ENCODE measurements around the gene SETD2.
"Not testable (repeated sequence)": the region's sequence is repeated elsewhere in the genome, so short reads cannot be mapped to it uniquely, and the experiment has no call there.

SETD2 gene, protein sequence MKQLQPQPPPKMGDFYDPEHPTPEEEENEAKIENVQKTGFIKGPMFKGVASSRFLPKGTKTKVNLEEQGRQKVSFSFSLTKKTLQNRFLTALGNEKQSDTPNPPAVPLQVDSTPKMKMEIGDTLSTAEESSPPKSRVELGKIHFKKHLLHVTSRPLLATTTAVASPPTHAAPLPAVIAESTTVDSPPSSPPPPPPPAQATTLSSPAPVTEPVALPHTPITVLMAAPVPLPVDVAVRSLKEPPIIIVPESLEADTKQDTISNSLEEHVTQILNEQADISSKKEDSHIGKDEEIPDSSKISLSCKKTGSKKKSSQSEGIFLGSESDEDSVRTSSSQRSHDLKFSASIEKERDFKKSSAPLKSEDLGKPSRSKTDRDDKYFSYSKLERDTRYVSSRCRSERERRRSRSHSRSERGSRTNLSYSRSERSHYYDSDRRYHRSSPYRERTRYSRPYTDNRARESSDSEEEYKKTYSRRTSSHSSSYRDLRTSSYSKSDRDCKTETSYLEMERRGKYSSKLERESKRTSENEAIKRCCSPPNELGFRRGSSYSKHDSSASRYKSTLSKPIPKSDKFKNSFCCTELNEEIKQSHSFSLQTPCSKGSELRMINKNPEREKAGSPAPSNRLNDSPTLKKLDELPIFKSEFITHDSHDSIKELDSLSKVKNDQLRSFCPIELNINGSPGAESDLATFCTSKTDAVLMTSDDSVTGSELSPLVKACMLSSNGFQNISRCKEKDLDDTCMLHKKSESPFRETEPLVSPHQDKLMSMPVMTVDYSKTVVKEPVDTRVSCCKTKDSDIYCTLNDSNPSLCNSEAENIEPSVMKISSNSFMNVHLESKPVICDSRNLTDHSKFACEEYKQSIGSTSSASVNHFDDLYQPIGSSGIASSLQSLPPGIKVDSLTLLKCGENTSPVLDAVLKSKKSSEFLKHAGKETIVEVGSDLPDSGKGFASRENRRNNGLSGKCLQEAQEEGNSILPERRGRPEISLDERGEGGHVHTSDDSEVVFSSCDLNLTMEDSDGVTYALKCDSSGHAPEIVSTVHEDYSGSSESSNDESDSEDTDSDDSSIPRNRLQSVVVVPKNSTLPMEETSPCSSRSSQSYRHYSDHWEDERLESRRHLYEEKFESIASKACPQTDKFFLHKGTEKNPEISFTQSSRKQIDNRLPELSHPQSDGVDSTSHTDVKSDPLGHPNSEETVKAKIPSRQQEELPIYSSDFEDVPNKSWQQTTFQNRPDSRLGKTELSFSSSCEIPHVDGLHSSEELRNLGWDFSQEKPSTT (N-terminal part only)

GRCh38 chr3:47164007-47164881, at the start of gene SETD2:
Gene SETD2, minus strand, starts transcription at chr3:47164113. Its CDS starts 189 bp downstream, at chr3:47163924.
- peak; percentile 94 for DNase-seq

DNA sequence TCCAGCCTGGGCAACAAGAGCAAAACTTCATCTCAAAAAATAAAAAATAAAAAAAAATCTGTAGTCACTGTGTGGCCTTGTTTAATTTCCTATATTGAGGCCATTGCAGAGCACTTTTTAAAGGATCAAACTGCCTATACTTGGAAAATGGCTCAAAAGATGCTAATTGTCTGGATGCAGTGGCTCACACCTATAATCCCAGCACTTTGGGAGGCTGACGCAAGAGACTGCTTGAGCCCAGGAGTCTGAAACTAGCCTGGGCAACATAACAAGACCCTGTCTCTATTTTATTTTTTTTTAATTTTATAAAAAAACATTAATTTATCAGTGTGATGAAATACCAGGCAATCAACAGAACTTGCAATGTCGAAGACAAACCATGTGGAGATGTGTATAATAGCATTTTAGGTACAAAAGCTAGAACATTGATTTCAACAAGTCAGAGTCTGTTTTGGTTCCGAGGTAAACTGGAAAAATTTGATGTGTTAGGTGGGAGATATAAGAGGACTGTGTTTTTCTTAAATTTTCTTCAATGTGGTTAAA, 47.0 kb upstream of the SETD2 start:
- DNase-seq: no peak

DNA sequence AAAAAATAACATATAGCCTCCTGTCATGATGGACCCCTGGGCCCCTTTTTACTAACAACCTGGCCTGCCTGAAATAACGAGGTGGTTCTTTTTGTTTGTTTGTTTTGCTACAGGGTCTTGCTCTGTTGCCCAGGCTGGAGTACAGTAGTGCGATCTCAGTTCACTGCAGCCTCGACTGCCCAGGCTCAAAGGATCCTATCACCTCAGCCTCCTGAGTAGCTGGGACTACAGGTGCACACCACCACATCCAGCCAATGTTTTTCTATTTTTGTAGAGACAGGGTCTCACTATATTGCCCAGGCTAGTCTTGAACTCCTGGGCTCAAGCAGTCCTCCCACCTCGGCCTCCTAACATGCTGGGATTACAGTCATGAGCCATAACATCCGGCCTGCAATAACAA, 42.1 kb upstream of the SETD2 start:
- peak; percentile 12 for DNase-seq

DNA sequence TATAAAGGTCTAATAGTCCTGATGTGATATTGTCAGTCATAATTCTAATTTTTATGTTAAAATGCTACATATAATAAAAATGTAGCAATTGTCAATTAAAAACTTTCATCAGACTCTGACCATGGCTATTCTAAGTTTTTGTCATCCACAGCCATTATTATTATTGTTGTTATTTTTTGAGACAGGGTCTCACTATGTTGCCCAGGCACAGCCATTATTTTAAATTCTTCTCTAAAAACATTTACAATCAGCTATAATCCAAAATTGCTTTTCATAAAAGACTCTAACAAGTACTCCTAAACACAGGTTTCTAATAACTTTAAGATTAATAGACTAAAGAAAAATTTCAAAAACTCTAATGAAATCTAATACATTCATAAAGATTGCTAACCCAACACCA, 41.0 kb upstream of the SETD2 start:
- no peak for DNase-seq

DNA sequence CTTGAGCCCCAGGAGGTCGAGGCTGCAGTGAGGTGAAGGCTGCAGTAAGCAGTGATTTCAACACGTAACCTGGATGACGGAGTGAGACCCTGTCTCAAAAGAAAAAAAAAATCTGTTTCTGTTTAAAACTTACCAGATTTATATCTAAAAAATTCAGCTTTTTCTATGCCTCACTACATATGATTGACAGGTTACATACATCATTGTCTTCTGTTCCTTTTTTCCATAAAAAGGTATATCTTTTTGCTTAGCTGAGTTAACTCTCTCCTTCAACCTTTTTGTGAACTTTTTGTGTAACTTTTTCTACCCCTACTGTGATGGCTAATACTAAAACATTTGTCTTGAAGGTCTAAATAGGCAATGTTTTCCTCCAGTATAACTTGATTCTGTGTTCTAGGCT, 38.6 kb upstream of the SETD2 start:
- DNase-seq: no peak

DNA sequence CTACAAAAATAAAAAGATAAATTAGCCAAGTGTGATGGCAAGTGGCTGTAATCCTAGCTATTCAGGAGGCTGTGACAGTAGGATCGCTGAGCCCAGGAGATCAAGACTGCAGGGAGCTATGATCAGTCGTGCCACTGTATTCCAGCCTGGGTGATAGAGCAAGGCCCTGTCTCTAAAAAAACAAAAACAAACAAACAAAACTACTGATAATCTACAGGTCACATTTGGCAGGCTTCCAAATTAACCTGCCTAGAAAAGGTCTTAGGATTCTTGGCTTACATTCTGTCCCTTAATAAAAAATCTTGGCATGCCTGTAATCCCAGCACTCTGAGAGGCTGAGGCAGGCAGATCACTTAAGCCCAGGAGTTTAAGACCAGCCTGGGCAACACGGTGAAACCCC, 33.4 kb upstream of the SETD2 start:
- DNase-seq: no peak

DNA sequence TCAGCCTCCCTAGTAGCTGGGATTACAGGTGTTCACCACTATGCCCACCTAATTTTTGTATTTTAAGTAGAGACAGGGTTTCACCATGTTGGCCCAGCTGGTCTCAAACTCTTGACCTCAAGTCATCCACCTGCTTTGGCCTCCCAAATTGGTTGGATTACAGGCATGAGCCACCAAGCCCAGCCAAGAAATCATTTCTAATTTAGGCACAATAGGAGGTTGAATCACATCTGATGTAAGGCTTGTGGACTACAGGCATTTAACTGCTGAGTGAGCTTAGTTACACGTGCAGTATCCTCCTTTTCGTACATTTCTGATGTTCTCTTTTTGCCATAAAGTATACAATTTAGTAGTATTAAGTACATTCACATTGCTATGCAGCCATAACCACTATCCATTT, 31.1 kb upstream of the SETD2 start:
- DNase-seq: no peak

DNA sequence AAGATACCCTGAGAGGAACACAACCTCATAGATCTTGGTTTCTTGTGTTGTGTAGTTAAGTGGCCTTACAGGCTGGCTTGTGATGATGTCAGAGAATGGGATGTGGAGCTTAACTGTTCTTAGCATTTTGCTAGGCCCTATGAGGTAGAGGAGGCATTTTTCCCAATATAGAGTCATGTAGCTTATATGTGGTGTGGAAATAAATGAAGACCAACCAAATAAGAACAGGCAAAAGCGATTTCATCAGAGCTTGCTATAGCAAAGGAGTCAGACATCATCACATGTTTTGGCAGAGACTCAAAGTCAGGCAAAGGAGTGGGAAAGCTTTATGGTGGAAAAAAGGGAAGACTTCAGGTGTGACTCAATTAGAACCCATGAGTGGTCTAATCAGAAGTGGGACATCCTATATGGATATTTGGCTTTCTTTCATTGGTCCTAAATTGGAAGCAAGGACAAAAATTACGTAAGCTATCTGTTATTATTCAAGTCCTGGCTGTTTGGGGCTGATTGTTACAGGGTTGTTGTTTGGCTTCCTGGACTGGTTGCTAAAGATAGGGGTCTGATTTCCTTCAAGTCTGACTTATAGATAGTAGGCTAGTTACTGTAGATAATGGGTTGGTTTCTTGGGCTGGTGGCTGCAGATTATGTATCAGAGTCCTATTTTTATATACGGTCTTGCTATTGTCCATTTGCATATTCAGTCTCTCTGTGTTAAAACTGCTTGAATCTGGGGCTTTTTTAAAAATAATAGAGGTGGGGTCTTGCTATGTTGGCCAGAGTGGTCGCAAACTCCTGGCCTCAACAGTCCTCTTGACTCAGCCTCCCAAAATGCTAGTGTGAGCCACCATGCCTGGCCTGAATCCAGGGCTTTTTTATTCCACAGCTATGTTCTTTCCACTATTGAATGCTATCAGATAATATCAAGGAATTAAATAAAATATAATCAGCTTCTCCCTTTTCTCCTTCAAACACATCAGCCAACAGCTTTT, 30.3 kb upstream of the SETD2 start:
- DNase-seq: no peak

DNA sequence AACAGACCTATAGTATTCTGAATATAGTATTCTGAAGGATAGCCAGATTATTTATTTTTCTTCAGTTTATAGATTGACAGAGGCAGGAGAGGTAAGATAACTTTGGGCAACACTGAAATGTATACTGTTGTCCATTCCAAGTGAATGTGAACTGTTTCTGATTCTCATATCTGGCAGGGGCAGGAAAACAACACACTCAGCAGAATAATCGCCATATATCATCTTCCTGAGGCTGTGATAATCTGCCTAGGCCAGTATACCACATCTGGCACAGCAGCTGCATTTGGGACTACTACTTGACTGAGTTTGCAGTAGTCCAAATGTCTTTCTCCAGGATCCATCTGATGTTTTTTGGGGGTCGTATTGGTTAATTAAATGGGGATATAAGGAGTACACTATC, 22.4 kb upstream of the SETD2 start:
- no peak for DNase-seq

- DNase-seq: not testable (repeated sequence)
These were observed 17.8 kb upstream of the SETD2 start for GRCh38 chr3:47181685-47182084.

DNA sequence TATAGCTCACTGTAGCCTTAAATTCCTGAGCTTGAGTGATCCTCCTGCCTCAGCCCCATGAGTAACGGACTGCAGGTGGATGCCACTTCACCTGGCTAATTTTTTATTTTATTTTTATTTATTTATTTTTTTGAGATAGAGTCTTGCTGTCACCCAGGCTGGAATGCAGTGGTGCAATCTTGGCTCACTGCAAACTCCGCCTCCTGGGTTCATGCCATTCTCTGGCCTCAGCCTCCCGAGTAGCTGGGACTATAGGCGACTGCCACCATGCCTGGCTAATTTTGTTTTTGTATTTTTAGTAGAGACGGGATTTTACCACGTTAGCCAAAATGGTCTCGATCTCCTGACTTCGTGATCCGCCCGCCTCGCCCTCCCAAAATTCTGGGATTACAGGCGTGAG, 16.1 kb upstream of the SETD2 start:
- DNase-seq: not testable (repeated sequence)

- no peak for DNase-seq
These were observed 12.7 kb upstream of the SETD2 start for GRCh38 chr3:47176582-47176981.

GRCh38 chr3:47163169-47164006, 525 bp downstream of the SETD2 start:
- DNase-seq: peak; percentile 85

DNA sequence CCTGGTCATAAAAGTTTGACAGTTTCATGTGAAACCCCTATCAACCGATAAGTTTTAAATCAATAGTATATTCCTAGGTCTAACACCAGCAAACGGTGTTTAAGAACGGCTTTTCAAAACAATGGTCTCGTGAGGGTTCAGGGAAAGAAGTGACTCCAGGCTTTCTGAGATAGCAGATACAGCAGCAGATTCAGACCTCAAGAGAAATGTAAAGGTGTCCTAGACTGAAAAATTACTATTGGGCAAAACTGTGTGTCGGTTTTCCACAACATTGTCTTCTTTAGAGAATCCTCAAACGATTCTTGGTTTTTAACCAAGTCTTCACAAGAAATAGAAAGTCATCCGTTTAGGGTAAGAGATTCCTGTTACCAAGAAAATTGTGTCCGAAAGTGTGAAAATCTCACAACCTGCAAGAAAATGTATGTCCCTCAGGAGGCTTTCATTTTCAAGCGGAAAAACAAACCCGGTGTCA, 1.2 kb downstream of the SETD2 start:
- DNase-seq: no peak

- DNase-seq: no peak
These were observed 1.8 kb downstream of the SETD2 start for GRCh38 chr3:47161983-47162696.

DNA sequence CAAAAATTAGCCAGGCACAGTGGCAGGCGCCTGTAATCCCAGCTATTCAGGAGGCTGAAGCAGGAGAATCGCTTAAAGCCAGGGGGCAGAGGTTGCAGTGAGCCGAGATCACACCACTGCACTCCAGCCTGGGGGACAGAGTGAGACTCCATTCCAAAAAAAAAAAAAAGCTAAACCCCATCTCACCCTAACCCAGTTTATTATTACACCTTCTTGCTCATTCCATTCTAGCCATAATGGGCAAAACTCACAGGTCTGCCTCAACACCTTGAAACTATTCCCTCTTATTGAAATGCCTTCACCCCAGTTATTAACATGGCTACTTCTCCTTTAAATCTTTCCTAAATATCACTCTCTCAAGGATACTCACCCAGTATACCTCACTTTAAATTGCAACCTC, 4.1 kb downstream of the SETD2 start:
- no peak for DNase-seq

DNA sequence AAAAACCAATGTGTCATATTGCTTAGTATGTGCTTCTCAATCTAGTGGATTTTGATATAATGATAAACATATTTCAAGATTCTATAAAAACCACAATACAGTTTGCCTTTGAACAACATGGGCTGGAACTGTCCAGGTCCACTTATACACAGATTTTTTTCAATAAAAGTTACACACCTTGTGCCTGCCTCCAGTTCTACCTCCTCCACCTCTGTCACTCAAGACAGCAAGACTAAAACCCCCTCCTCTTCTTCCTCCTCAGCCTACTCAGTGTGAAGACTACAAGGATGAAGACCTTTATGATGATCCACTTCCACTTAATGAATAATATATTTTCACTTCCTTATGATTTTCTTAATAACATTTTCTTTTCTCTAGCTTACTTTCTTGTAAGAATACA, 5.7 kb downstream of the SETD2 start:
- DNase-seq: no peak

- no peak for DNase-seq
These were observed 7.5 kb downstream of the SETD2 start for GRCh38 chr3:47156396-47156795.

GRCh38 chr3:47152578-47152977, 11.3 kb downstream of the SETD2 start:
- DNase-seq: no peak

All from activated effector memory CD4-positive, alpha-beta T cell treated with anti-CD3 and anti-CD28 coated beads, Interleukin-2, amount 50 U/mL, for 16 hours (primary cell).